ENCODE data around the gene BEAN1. TPM values are rescaled to one million over a fixed set of nuclear protein-coding genes. Genes with fewer than 3 reads are reported as not detected.

Gene BEAN1
- total and polyA plus RNA-seq, 2 donors (not counting 1 experiment from before 2014, with no cell fraction given) = 0.07 TPM; not detected in 1

DNA sequence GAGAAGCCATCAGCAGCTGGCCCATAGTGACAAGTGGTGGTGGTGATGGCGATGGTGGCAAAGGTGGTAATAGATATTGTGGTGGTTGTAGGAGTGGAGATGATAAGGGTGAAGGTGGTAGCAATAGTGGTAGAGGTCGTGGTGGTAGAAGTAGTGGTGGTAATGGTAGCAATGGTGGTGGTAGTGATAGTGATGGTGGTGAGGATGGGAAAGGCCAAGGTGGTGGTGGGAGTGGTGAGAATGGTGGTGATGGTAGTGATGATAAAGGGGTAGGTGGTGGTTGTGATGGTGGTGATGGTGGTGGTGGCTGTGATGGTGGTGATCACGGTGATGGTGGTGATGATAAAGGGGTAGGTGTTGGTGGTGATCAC lies 47.5 kb upstream of the BEAN1 start:
- DNase-seq (ENCODE audit: low read depth in 2 of 2) = no peak
- Histone ChIP-seq H3K27me3 (ENCODE audit: control insufficient read depth, insufficient read depth, low read length) (no peaks in the 10 kb centered on the region), H3K27ac (ENCODE audit: insufficient read depth, low read length) (no peak overlapping the region), H3K79me2 (ENCODE audit: control insufficient read depth, insufficient read depth, low read length) (no peaks in the 10 kb centered on the region), H3K4me2 (ENCODE audit: extremely low read depth, insufficient read depth, low read length) (no peak overlapping the region), H3K9ac (ENCODE audit: insufficient read depth, low read length) (no peak overlapping the region), H3K36me3 (ENCODE audit: control insufficient read depth, insufficient read depth, low read length) (no peaks in the 10 kb centered on the region), H2AFZ (ENCODE audit: low read length) (no peak overlapping the region), H3K4me1 (ENCODE audit: control insufficient read depth, extremely low read depth, insufficient read depth, low read length) (no peaks in the 10 kb centered on the region), H3K4me3 (replicated peaks in 1 of 4; ENCODE audit: control extremely low read depth in 1 of 4, insufficient read depth in 1 of 4, low read depth in 3 of 4, low read length in 4 of 4) (no peak overlapping the region), H3K9me3 (ENCODE audit: control insufficient read depth, insufficient read depth, low read depth, low read length) (no peaks in the 10 kb centered on the region), H4K20me1 (ENCODE audit: control insufficient read depth, extremely low read depth, insufficient read depth, low read length) (no peaks in the 10 kb centered on the region)
- no peak for TF ChIP-seq EZH2 (IDR thresholded peaks at IDR 0.05; ENCODE audit: low read length, missing control alignments)
- TF ChIP-seq, protein P1, sequence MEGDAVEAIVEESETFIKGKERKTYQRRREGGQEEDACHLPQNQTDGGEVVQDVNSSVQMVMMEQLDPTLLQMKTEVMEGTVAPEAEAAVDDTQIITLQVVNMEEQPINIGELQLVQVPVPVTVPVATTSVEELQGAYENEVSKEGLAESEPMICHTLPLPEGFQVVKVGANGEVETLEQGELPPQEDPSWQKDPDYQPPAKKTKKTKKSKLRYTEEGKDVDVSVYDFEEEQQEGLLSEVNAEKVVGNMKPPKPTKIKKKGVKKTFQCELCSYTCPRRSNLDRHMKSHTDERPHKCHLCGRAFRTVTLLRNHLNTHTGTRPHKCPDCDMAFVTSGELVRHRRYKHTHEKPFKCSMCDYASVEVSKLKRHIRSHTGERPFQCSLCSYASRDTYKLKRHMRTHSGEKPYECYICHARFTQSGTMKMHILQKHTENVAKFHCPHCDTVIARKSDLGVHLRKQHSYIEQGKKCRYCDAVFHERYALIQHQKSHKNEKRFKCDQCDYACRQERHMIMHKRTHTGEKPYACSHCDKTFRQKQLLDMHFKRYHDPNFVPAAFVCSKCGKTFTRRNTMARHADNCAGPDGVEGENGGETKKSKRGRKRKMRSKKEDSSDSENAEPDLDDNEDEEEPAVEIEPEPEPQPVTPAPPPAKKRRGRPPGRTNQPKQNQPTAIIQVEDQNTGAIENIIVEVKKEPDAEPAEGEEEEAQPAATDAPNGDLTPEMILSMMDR (conservative IDR thresholded peaks at IDR 0.05 in 1 of 2, IDR thresholded peaks at IDR 0.05 in 1 of 2; ENCODE audit: low read depth in 1 of 2, low read length in 2 of 2) = no peak

DNA sequence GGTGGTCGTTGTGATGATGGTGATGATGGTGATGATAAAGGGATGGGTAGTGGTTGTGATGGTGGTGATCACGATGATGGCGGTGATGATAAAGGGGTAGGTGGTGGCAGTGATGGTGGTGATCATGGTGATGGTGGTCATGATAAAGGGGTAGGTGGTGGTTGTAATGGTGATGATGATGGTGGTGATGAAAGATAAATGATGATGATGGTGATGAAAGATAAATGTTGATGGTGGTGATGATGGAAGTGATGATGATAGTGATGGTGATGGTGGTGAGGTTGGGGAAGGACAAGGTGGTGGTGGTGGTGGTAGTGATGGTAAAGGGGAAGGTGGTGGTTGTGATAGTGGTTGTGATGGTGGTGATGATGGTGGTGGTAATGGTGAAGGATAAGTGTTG lies 46.7 kb upstream of the BEAN1 start:
- Histone ChIP-seq H3K4me2 (ENCODE audit: extremely low read depth, insufficient read depth, low read length) (no peak overlapping the region), H3K4me1 (ENCODE audit: control insufficient read depth, extremely low read depth, insufficient read depth, low read length) (no peaks in the 10 kb centered on the region), H3K9me3 (ENCODE audit: control insufficient read depth, insufficient read depth, low read depth, low read length) (no peaks in the 10 kb centered on the region), H3K27me3 (ENCODE audit: control insufficient read depth, insufficient read depth, low read length) (no peaks in the 10 kb centered on the region), H3K79me2 (ENCODE audit: control insufficient read depth, insufficient read depth, low read length) (no peaks in the 10 kb centered on the region), H2AFZ (ENCODE audit: low read length) (no peak overlapping the region), H3K9ac (ENCODE audit: insufficient read depth, low read length) (no peak overlapping the region), H3K27ac (ENCODE audit: insufficient read depth, low read length) (no peak overlapping the region), H3K4me3 (replicated peaks in 1 of 4; ENCODE audit: control extremely low read depth in 1 of 4, insufficient read depth in 1 of 4, low read depth in 3 of 4, low read length in 4 of 4) (no peak overlapping the region), H4K20me1 (ENCODE audit: control insufficient read depth, extremely low read depth, insufficient read depth, low read length) (no peaks in the 10 kb centered on the region), H3K36me3 (ENCODE audit: control insufficient read depth, insufficient read depth, low read length) (no peaks in the 10 kb centered on the region)
- TF ChIP-seq, protein P1 (conservative IDR thresholded peaks at IDR 0.05 in 1 of 2, IDR thresholded peaks at IDR 0.05 in 1 of 2; ENCODE audit: low read depth in 1 of 2, low read length in 2 of 2) = no peak
- no peak for TF ChIP-seq EZH2 (IDR thresholded peaks at IDR 0.05; ENCODE audit: low read length, missing control alignments)
- DNase-seq (ENCODE audit: low read depth in 2 of 2) = no peak

DNA sequence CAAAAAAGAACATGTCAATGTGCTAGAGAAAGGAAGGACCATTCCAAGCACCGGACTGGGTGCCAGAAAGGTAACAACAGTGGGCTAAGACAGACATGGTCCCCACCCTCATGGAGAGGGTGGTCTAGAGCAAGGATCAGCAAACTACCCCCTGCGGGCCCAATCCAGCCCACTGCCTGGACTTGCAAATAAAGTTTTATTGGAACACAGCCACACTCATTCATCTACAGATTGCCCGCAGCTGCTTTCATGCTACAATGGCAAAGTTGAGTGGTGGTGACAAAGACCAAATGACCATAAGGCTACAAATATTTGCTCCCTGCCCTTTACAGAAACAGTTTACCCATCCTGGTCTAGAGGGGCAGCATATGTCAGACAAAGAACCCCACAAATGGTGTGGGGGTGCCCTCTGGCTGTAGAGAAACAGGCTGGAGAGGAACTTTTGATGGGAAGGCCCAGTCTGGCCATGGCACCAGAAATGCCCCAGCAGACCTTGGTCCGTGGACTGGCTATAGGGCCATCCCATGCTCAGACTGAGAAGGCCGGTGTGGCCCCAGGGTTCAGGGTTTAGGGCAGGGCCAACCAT lies 45.4 kb upstream of the BEAN1 start:
- DNase-seq (ENCODE audit: low read depth in 2 of 2) = no peak
- H3K9ac ChIP-seq (ENCODE audit: insufficient read depth, low read length) = no peak overlapping the region
- no peak overlapping the region for H3K27ac ChIP-seq (ENCODE audit: insufficient read depth, low read length)
- no peak overlapping the region for H3K4me2 ChIP-seq (ENCODE audit: extremely low read depth, insufficient read depth, low read length)
- peaks cover 2% of the 10 kb centered on the region for H3K27me3 ChIP-seq (ENCODE audit: control insufficient read depth, insufficient read depth, low read length)
- TF ChIP-seq, protein P1 (conservative IDR thresholded peaks at IDR 0.05 in 1 of 2, IDR thresholded peaks at IDR 0.05 in 1 of 2; ENCODE audit: low read depth in 1 of 2, low read length in 2 of 2) = no peak
- no peak for TF ChIP-seq EZH2 (IDR thresholded peaks at IDR 0.05; ENCODE audit: low read length, missing control alignments)
- H3K9me3 ChIP-seq (ENCODE audit: control insufficient read depth, insufficient read depth, low read depth, low read length) = no peaks in the 10 kb centered on the region
- no peaks in the 10 kb centered on the region for H3K4me1 ChIP-seq (ENCODE audit: control insufficient read depth, extremely low read depth, insufficient read depth, low read length)
- no peaks in the 10 kb centered on the region for H3K79me2 ChIP-seq (ENCODE audit: control insufficient read depth, insufficient read depth, low read length)
- no peak overlapping the region for H2AFZ ChIP-seq (ENCODE audit: low read length)
- H3K36me3 ChIP-seq (ENCODE audit: control insufficient read depth, insufficient read depth, low read length) = no peaks in the 10 kb centered on the region
- H4K20me1 ChIP-seq (ENCODE audit: control insufficient read depth, extremely low read depth, insufficient read depth, low read length) = no peaks in the 10 kb centered on the region
- H3K4me3 ChIP-seq (replicated peaks in 1 of 4; ENCODE audit: control extremely low read depth in 1 of 4, insufficient read depth in 1 of 4, low read depth in 3 of 4, low read length in 4 of 4) = no peak overlapping the region

All from fibroblast of lung (primary cell).